DLD1 (cell line): Measurements from ENCODE around the gene TCIRG1.
"Not testable (repeated sequence)": the region's sequence is repeated elsewhere in the genome, so short reads cannot be mapped to it uniquely, and the experiment has no call there.

Experiments used
- in situ Hi-C: cut with HindIII; loops from 2 replicates; pipeline ENCODE4 v1.10.0; 2017; ENCODE audit warnings: low sequenced_read_pairs

TCIRG1 gene

GRCh38 chr11:68082481-68082880 is 43.7 kb downstream of the TCIRG1 start:
- in situ Hi-C loops = no loop called here

GRCh38 chr11:68083517-68083916 is 44.7 kb downstream of the TCIRG1 start:
- in situ Hi-C loops = no loop called here

- in situ Hi-C loops = no loop called here
Measured at GRCh38 chr11:68089679-68090078, 50.9 kb downstream of the TCIRG1 start.

GRCh38 chr11:68090287-68090686 is 51.5 kb downstream of the TCIRG1 start:
- in situ Hi-C loops = no loop called here

GRCh38 chr11:68090706-68091105 is 51.9 kb downstream of the TCIRG1 start:
- in situ Hi-C loops = no loop called here

- in situ Hi-C loops = no loop called here
Measured at GRCh38 chr11:68092411-68092810, 53.6 kb downstream of the TCIRG1 start.

GRCh38 chr11:68092946-68093345 is 54.1 kb downstream of the TCIRG1 start:
- in situ Hi-C loops = not testable (repeated sequence)

- in situ Hi-C loops = no loop called here
Measured at GRCh38 chr11:68093565-68093964, 54.7 kb downstream of the TCIRG1 start.

GRCh38 chr11:68096962-68097361 is 58.1 kb downstream of the TCIRG1 start:
- in situ Hi-C loops = no loop called here

GRCh38 chr11:68099057-68099456 is 60.2 kb downstream of the TCIRG1 start:
- in situ Hi-C loops = no loop called here

- in situ Hi-C loops = no loop called here
Measured at GRCh38 chr11:68099474-68100405, 60.9 kb downstream of the TCIRG1 start.
